Measurements from ENCODE around the gene PSORS1C1. TPM values are rescaled to one million over a fixed set of nuclear protein-coding genes. Genes with fewer than 3 reads are reported as not detected.
A peak's percentile ranks its signal among the peaks of the same experiment; 100 is the strongest.

The PSORS1C1 gene
- total RNA-seq, 2 donors from 2014 or later, result not detected

DNA sequence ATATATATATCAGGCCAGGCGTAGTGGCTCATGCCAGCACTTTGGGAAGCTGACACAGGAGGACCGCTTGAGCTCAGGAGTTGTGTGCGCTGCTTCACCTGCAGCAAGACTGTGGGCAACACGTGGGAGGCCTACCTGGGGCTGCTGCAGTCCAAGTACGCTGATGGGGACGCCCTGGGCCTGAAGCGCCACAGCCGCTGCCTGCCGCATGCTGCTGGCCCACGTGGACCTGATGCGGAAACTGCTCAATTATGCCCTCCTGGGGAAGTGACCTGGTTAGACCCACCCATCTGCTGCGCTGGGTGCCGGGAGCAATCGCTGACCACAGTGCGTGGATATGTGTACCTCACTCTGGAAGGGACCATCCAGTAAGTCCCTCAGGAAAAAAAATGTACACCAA is 26.0 kb downstream of the PSORS1C1 start:
- ATAC-seq (no peak), DNase-seq (no peak)
- H3K27ac Mint-ChIP-seq, result no peak overlapping the region
- H3K4me3 Mint-ChIP-seq, result no peak overlapping the region
- H3K9me3 ChIP-seq (ENCODE audit: control insufficient read depth, low read length, poor library complexity, severe bottlenecking), result no peaks in the 10 kb centered on the region
- H3K27me3 Mint-ChIP-seq, result no peaks in the 10 kb centered on the region
- peaks cover 6% of the 10 kb centered on the region for H3K4me1 Mint-ChIP-seq
- peaks cover 3% of the 10 kb centered on the region for H3K36me3 Mint-ChIP-seq (ENCODE audit: low read depth)

DNA sequence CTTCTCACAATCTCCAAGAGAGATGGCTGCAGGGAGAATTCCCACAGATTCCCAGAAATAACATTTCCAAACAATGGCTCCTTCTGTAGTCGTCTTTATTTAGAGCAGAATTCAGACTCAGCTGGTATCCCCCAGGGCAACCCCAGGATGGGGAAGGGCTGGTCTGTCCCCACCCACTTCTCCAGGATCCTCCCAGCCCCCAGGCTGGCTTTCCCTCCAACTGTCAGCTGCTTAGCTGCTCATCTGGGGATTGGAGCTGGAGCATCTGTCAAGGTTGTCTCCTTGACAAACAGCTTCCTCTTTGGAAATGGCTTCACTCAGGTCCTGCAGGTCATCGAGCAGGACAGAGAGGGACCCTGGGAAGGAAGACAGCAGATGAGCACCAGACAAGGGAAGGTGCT is 27.8 kb downstream of the PSORS1C1 start:
- Mint-ChIP-seq H3K27ac (no peak overlapping the region), H3K4me1 (peaks cover 5% of the 10 kb centered on the region), H3K4me3 (no peak overlapping the region), H3K27me3 (no peaks in the 10 kb centered on the region), H3K36me3 (ENCODE audit: low read depth) (peaks cover 3% of the 10 kb centered on the region)
- ATAC-seq, result no peak
- H3K9me3 ChIP-seq (ENCODE audit: control insufficient read depth, low read length, poor library complexity, severe bottlenecking), result no peaks in the 10 kb centered on the region
- DNase-seq, result no peak

DNA sequence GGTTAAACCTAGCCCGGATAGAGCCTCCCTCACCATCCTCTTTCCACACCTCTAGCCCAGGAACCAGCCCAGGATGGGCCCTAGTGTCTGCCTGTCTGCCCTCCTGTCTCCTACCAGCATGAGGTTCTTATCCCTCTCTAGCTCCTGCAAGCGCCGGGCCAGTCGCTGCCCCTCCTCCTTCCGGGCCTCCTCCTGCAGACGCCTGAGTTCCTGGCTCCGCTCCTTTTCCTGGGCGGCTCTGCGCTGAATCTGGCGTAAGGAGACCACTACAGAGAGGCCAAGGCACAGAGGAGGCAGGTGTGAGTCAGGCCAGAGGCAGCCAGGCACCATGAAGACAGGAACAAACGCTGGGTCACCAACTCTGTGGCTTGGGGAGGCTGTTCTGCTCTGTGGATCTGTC is 28.5 kb downstream of the PSORS1C1 start:
- no peaks in the 10 kb centered on the region for H3K36me3 Mint-ChIP-seq (ENCODE audit: low read depth)
- DNase-seq (no peak), ATAC-seq (no peak)
- no peak overlapping the region for H3K27ac Mint-ChIP-seq
- H3K4me1 Mint-ChIP-seq, result peaks cover 2% of the 10 kb centered on the region
- H3K4me3 Mint-ChIP-seq, result no peak overlapping the region
- no peaks in the 10 kb centered on the region for H3K27me3 Mint-ChIP-seq
- no peaks in the 10 kb centered on the region for H3K9me3 ChIP-seq (ENCODE audit: control insufficient read depth, low read length, poor library complexity, severe bottlenecking)

DNA sequence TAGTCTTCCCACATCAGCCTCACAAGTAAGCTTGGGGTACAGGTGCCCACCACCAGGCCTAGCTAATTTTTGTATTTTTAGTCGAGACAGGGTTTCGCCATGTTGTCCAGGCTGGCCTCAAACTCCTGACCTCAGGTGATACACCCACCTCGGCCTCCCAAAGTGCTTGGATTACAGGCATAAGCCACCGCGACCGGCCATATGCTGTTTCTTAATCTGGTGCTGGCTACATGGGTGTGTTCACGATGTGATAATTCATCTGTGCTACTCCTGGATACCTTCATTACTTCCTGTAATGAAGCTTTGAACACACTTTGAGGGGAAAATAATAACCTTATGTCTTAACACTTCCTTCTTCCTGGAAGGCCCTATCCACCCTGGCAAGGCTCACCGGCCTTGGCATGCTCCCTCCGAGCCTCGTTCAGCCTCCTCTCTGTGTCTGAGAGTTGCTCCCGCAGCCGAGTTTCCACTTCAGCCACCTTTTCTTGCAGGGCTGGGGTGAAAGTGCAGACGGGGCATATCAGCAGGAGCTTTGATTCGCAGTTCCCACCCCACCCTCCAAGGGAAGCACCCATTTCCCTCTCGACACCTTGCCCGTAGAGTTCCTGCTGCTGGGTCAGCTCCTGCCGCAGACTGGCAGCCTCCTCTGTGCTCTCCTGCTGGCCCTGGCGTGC is 29.8 kb downstream of the PSORS1C1 start:
- H3K4me1 Mint-ChIP-seq, result peaks cover 2% of the 10 kb centered on the region
- no peak for DNase-seq
- no peak overlapping the region for H3K4me3 Mint-ChIP-seq
- no peak for ATAC-seq
- no peaks in the 10 kb centered on the region for H3K36me3 Mint-ChIP-seq (ENCODE audit: low read depth)
- no peaks in the 10 kb centered on the region for H3K27me3 Mint-ChIP-seq
- H3K27ac Mint-ChIP-seq, result no peak overlapping the region
- H3K9me3 ChIP-seq (ENCODE audit: control insufficient read depth, low read length, poor library complexity, severe bottlenecking), result no peaks in the 10 kb centered on the region

DNA sequence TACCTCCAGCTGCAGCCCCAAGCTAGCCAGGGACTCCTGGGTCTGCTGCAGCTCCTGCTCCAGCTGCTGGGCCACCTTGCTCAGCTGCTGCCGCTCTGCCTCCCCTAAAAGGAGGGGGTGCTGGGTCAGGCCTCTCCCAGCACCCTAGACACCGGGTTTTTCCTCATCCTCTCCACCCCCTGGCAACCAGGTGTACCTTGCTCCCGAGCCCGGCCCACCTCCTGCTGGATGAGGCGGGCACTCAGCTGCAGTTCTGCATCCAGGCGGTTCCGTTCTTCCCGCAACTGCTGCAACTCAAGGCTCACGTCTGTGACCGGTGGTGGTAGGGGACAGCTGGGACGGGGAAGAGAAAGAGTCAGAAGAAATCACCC is 30.4 kb downstream of the PSORS1C1 start:
- no peak overlapping the region for H3K4me3 Mint-ChIP-seq

DNA sequence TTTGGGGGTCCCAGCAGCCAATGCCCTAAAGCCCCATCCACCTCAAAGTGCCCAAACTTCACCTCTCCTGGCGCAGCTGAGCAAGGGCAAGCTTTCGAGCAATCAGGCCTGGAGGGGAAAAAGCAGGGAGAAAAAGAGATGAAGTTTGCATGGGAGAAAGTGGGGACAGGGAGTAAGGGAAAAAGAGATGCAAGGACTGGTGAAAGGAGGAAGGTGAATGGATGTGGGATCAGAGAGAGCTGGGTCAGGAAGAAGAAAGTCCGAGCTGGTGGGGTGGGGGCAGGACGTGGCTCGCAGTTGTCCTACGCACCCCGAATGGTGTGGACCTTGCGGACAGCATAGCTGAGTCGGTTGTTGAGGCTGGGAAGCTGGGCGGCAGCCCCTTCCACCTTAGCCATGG is 30.8 kb downstream of the PSORS1C1 start:
- Mint-ChIP-seq H3K4me3 (no peak overlapping the region), H3K36me3 (ENCODE audit: low read depth) (no peaks in the 10 kb centered on the region), H3K27me3 (no peaks in the 10 kb centered on the region), H3K27ac (no peak overlapping the region), H3K4me1 (peaks cover 2% of the 10 kb centered on the region)
- no peaks in the 10 kb centered on the region for H3K9me3 ChIP-seq (ENCODE audit: control insufficient read depth, low read length, poor library complexity, severe bottlenecking)
- ATAC-seq (no peak), DNase-seq (no peak)

More for the DNA sequence above, 30.4 kb downstream of the PSORS1C1 start:
- DNase-seq, result no peak
- Mint-ChIP-seq H3K4me1 (peaks cover 2% of the 10 kb centered on the region), H3K27ac (no peak overlapping the region), H3K36me3 (ENCODE audit: low read depth) (no peaks in the 10 kb centered on the region), H3K27me3 (no peaks in the 10 kb centered on the region)
- H3K9me3 ChIP-seq (ENCODE audit: control insufficient read depth, low read length, poor library complexity, severe bottlenecking), result no peaks in the 10 kb centered on the region
- ATAC-seq, result no peak

DNA sequence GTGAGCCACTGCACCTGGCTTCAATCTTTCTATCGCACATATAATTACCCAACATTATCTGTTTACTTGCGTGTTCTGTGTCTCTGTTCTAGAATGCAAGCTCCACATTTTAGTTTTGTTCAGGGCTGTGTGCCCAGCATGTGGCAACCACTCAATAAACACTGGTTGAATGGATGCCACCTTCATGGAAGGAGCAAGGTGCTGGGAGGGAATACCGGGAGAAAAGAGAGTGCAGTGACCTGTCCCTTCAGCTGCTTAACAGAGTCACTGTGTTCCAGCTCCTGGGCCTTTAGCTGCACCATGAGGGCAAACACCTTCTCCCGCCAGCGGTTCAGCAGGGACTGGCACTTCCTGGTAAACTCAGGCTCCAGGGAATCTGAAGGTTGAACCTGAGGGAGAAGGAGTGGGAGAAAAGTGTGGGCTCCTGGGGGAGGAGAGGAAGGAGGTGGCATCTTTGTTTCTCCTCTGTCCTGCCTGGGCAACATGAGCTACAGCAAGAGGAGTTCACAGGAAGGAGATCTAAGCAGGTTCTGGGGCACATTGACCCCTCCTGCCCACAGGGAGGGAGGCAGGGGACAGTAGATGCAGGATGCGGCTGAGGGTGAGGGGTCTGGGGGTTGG is 35.3 kb downstream of the PSORS1C1 start:
- H3K36me3 Mint-ChIP-seq (ENCODE audit: low read depth), result peaks cover 5% of the 10 kb centered on the region
- no peak overlapping the region for H3K4me3 Mint-ChIP-seq
- H3K9me3 ChIP-seq (ENCODE audit: control insufficient read depth, low read length, poor library complexity, severe bottlenecking), result no peaks in the 10 kb centered on the region
- peaks cover 3% of the 10 kb centered on the region for H3K4me1 Mint-ChIP-seq
- H3K27ac Mint-ChIP-seq, result no peak overlapping the region
- DNase-seq (no peak), ATAC-seq (no peak)
- no peaks in the 10 kb centered on the region for H3K27me3 Mint-ChIP-seq

DNA sequence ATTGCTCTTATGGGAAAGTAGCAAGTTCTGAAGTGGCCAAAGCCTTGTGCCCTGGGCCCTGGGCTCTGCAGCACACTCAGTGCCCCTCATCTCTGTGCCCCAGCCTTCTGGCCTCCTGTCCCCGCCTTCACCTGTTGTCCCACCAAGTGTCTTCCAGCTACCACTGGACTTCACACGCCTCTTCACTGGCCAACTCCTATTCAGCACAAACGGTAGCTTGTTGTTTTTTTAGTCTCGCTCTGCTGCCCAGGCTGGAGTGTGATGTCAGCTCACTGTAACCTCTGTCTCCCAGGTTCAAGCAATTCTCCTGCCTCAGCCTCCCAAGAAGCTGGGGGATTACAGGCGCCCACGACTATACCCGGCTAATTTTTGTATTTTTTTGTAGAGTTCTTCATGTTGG is 38.2 kb downstream of the PSORS1C1 start:
- ATAC-seq, result no peak
- Mint-ChIP-seq H3K27me3 (no peaks in the 10 kb centered on the region), H3K4me3 (no peak overlapping the region), H3K4me1 (peaks cover 4% of the 10 kb centered on the region), H3K27ac (no peak overlapping the region), H3K36me3 (ENCODE audit: low read depth) (peaks cover 5% of the 10 kb centered on the region)
- no peaks in the 10 kb centered on the region for H3K9me3 ChIP-seq (ENCODE audit: control insufficient read depth, low read length, poor library complexity, severe bottlenecking)
- no peak for DNase-seq

DNA sequence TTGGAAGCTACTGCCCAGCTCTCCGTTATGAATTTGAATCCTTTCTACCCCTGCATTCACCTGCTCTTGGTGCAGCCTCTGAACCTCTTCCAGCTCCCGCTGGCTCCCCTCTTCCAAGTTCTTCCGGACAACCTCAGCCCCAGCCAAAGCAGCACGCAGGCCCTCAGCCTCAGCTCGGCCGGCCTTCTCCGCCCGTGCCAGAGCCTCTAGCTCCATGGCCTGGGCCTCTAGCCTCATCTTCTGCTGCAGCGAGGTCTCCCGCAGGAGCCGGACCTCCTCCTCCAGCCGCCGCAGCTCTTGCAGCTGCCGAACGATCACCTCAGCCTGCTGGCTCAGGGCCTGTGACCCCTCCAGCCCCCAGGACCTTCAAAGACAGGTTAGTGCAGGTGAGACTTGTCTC is 39.8 kb downstream of the PSORS1C1 start:
- Mint-ChIP-seq H3K27me3 (no peaks in the 10 kb centered on the region), H3K27ac (no peak overlapping the region), H3K36me3 (ENCODE audit: low read depth) (peaks cover 7% of the 10 kb centered on the region), H3K4me3 (no peak overlapping the region), H3K4me1 (peaks cover 13% of the 10 kb centered on the region)
- no peak for DNase-seq
- no peaks in the 10 kb centered on the region for H3K9me3 ChIP-seq (ENCODE audit: control insufficient read depth, low read length, poor library complexity, severe bottlenecking)
- no peak for ATAC-seq

DNA sequence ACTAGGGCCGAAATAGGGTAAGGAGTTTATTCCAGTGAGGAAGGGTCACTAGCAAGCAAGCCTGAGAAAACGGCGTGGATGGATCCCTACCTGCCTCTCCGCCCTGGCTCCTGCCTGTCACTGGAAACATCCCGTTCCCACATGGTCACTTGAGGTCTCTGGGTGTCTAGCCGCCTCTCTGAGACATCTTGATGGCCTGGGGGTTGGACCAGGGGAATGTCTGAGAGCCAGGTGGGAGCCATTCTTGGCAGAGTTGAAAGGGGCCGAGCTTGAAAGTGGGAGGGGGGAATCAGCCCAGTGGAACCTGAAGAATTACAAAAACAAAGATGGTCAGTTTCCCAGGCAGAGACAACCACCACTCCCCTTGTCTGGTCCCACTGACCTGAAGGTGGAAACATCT is 42.0 kb downstream of the PSORS1C1 start:
- Mint-ChIP-seq H3K36me3 (ENCODE audit: low read depth) (peaks cover 7% of the 10 kb centered on the region), H3K4me1 (peaks cover 16% of the 10 kb centered on the region), H3K27ac (no peak overlapping the region), H3K27me3 (no peaks in the 10 kb centered on the region), H3K4me3 (peak overlapping the region; percentile 45)
- H3K9me3 ChIP-seq (ENCODE audit: control insufficient read depth, low read length, poor library complexity, severe bottlenecking), result no peaks in the 10 kb centered on the region
- DNase-seq (no peak), ATAC-seq (no peak)

DNA sequence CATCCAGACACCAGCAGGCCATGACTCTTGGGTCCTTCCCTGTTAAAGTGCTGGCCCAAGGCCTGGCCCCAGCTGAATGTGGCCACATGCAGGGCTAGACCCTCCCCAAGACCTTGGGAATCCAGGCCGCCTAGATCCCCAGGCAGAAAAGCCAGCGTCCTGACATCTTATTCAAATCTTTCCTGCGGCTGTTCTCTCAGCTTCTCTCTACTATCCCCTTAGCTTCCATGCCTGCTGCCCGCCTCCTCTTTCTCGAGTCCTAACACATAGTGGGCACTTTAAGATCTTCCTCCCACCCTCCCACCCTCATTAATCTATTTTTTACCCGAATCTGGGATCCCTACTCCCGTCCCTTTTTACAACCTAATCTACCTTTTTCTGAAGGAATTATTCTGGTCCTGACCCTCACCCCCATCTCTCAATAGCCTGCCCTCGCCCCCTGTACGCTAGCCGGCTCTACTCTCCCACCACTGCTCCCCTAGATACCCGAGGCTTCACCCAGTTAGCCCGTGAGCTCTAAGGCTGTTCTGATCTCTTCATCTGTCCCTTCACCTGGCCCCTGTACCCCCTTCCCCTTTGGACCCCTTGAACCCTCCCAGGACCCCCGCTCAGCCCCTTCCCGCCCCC is 43.0 kb downstream of the PSORS1C1 start, which contains the start of gene CCHCR1:
CCHCR1 (minus strand) TSS at position 290 of the 627 bp plus-strand sequence; CDS start at position 88, 202 bp downstream.
- Mint-ChIP-seq H3K27ac (peak within 1 kb of the TSS; percentile 83), H3K4me1 (peaks cover 17% of the 10 kb centered on the region), H3K4me3 (peak within 1 kb of the TSS; percentile 98), H3K36me3 (ENCODE audit: low read depth) (peaks cover 7% of the 10 kb centered on the region), H3K27me3 (no peaks in the 10 kb centered on the region)
- ATAC-seq, result peak; percentile 25
- no peak for DNase-seq
- no peaks in the 10 kb centered on the region for H3K9me3 ChIP-seq (ENCODE audit: control insufficient read depth, low read length, poor library complexity, severe bottlenecking)

DNA sequence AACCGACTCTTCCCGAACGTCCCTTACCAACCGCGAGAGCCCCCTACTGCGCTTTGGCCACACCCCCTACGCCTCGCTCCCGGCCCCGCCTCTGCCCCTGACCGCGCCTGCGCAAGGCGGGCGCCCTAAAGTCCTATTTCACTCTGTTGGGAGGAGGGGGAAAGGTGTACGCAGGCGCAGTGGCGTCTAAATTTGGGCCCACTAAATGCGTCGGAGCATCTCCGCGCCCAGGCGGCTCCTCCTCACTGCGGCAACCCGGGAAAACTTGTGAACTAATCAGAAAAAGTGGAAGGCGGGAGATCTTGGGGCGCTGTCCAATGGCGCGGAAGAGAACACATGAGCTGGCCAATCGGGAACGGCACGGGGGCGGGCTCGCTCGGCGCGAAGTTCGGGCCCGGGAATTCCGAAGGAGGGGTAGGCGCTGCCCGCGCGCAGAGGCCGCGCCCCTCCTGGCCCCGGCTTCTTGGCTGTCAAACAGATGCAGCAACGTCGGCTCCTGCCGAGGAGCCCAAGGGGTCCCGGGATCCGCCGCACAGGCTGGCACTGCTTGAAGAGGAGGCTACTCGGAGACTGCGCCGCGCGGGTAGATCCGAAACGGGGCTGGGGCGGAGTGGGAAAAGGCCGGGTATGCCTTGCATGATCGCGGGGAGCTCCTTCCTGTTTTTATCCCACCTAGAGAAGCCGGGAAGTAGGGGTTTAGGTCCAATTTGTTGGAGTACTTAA is 43.7 kb downstream of the PSORS1C1 start, which contains the start of gene TCF19:
TCF19 (plus strand) TSS at position 450 of the 723 bp plus-strand sequence. CDS start 881 bp downstream, outside the sequence.
- ATAC-seq, result peak; percentile 95
- Mint-ChIP-seq H3K36me3 (ENCODE audit: low read depth) (peaks cover 6% of the 10 kb centered on the region), H3K4me3 (peak within 1 kb of the TSS; percentile 98), H3K4me1 (peaks cover 18% of the 10 kb centered on the region), H3K27me3 (no peaks in the 10 kb centered on the region), H3K27ac (peak within 1 kb of the TSS; percentile 83)
- no peaks in the 10 kb centered on the region for H3K9me3 ChIP-seq (ENCODE audit: control insufficient read depth, low read length, poor library complexity, severe bottlenecking)
- peak; percentile 96 to 99 (median 99) for DNase-seq

Measured in T-helper 17 cell (primary cell).